GM23338 (cell line): ENCODE measurements around the gene ACOX3. TPM values are rescaled to one million over a fixed set of nuclear protein-coding genes. Genes with fewer than 3 reads are reported as not detected.

Experiments
- ATAC-seq: fragments of 200-7000 bp; cut with Tn5 transposase; 3 replicates; pipeline ENCODE4 v1.9.1; 2020
- DNase-seq: peaks from one replicate; pipeline ENCODE4 v3.0.0-alpha.2; 2015; ENCODE audit warnings: low spot score
- H2AFZ ChIP-seq: fragments of 200-600 bp; sonication (generic); 2 replicates; pipeline ENCODE4 v1.8.0; 2016; ENCODE audit warnings: antibody characterized with exemption, mild to moderate bottlenecking, moderate library complexity
- H3F3A ChIP-seq: fragments of 200-600 bp; sonication (generic); replicated peaks from 2 replicates; pipeline ENCODE4 v1.8.0; 2017; ENCODE audit warnings: antibody characterized with exemption, mixed run types, low read depth
- H3K27ac ChIP-seq: fragments of 200-600 bp; sonication (generic); 2 replicates; pipeline ENCODE4 v1.6.1; 2016; ENCODE audit warnings: low read depth
- H3K27me3 ChIP-seq: fragments of 200-600 bp; sonication (generic); 2 replicates; pipeline ENCODE4 v1.8.0; 2016; ENCODE audit warnings: mild to moderate bottlenecking, mixed run types, moderate library complexity; ENCODE audit not compliant: insufficient read depth
- H3K36me3 ChIP-seq: fragments of 200-600 bp; sonication (generic); 2 replicates; pipeline ENCODE4 v1.8.0; 2016; ENCODE audit warnings: mild to moderate bottlenecking; ENCODE audit not compliant: insufficient read depth
- H3K4me1 ChIP-seq: fragments of 200-600 bp; sonication (generic); 2 replicates; pipeline ENCODE4 v1.8.0; 2016; ENCODE audit warnings: mild to moderate bottlenecking, moderate library complexity; ENCODE audit not compliant: insufficient read depth
- H3K4me2 ChIP-seq: fragments of 200-600 bp; sonication (generic); 2 replicates; pipeline ENCODE4 v1.7.1; 2017; ENCODE audit warnings: mixed run types
- H3K4me3 ChIP-seq: fragments of 200-600 bp; sonication (generic); 2 replicates; pipeline ENCODE4 v1.6.1; 2016; ENCODE audit warnings: mixed run types
- H3K79me2 ChIP-seq: fragments of 200-600 bp; sonication (generic); replicated peaks from 2 replicates; pipeline ENCODE4 v1.8.0; 2017; ENCODE audit warnings: mild to moderate bottlenecking; ENCODE audit not compliant: insufficient read depth
- H3K9me2 ChIP-seq: fragments of 200-600 bp; sonication (generic); 2 replicates; pipeline ENCODE4 v1.8.0; 2017; ENCODE audit not compliant: insufficient read depth
- H4K20me1 ChIP-seq: fragments of 200-600 bp; sonication (generic); replicated peaks from 2 replicates; pipeline ENCODE4 v1.8.0; 2017; ENCODE audit warnings: mild to moderate bottlenecking; ENCODE audit not compliant: insufficient read depth
- H3K27ac Mint-ChIP-seq: 2 replicates; pipeline ENCODE4 v1.8.0; 2020; ENCODE audit warnings: inconsistent platforms, mild to moderate bottlenecking, moderate library complexity, mixed read lengths
- H3K27me3 Mint-ChIP-seq: 3 replicates; pipeline ENCODE4 v1.8.0; 2022; ENCODE audit warnings: low read depth, mild to moderate bottlenecking, moderate library complexity, mixed read lengths, inconsistent platforms; ENCODE audit not compliant: insufficient read depth, poor library complexity
- H3K36me3 Mint-ChIP-seq: 3 replicates; pipeline ENCODE4 v1.8.0; 2021; ENCODE audit warnings: low read depth, mild to moderate bottlenecking, inconsistent platforms, moderate library complexity, mixed read lengths
- H3K4me1 Mint-ChIP-seq: 3 replicates; pipeline ENCODE4 v1.8.0; 2020; ENCODE audit warnings: mild to moderate bottlenecking, inconsistent platforms, mixed read lengths
- H3K4me3 Mint-ChIP-seq: 3 replicates; pipeline ENCODE4 v1.8.0; 2021; ENCODE audit warnings: moderate library complexity, mild to moderate bottlenecking, inconsistent platforms, mixed read lengths
- H3K9me3 Mint-ChIP-seq: 3 replicates; pipeline ENCODE4 v1.8.0; 2020; ENCODE audit warnings: moderate library complexity, mild to moderate bottlenecking, inconsistent platforms, mixed read lengths
- CREB1 ChIP-seq: fragments of 250-450 bp; sonication (Bioruptor Pico); IDR thresholded peaks from 2 replicates; pipeline ENCODE4 v1.5.0; 2020; ENCODE audit warnings: low read depth, mild to moderate bottlenecking, moderate library complexity
- NANOG ChIP-seq: IDR thresholded peaks from 2 replicates; pipeline ENCODE4 v1.6.1; 2016; ENCODE audit warnings: antibody characterized with exemption, borderline replicate concordance
- POLR2AphosphoS5 ChIP-seq: IDR thresholded peaks from 2 replicates; pipeline ENCODE4 v1.6.1; 2016; ENCODE audit warnings: antibody characterized with exemption, low read depth
- ZNF114 ChIP-seq: fragments of 250-450 bp; sonication (Bioruptor Pico); IDR thresholded peaks from 2 replicates; pipeline ENCODE4 v1.5.0; 2020; ENCODE audit warnings: mild to moderate bottlenecking, moderate library complexity
- polyA plus RNA-seq: library from polyadenylated mRNA; unstranded; fragments of >200 nt; fragmentation: Nextera tagmentation; extraction: Ambion mirVana; gene quantifications from 2 replicates; pipeline ENCODE4 v1.2.1, GENCODE V29; 2016
- total RNA-seq: library from RNA; depleted of rRNA; stranded (reverse); fragments of >200 nt; shearing (Covaris generic); gene quantifications from 2 replicates; pipeline ENCODE4 v1.2.3, GENCODE V29; 2014
- TF ChIP-seq, protein P1 (sequence below), 2 experiments: fragments of 200-600 bp in 1 of 2; sonication (generic) in 1 of 2; conservative IDR thresholded peaks; 2 replicates each; pipeline versions ENCODE4 v1.5.1 to v1.6.1; 2016 to 2017; ENCODE audit warnings: antibody characterized with exemption in 2 of 2, low read depth in 2 of 2, mild to moderate bottlenecking in 2 of 2, moderate library complexity in 1 of 2
- TF ChIP-seq, protein P2 (sequence below): IDR thresholded peaks from 2 replicates; pipeline ENCODE4 v1.6.1; 2016; ENCODE audit warnings: antibody characterized with exemption
- TF ChIP-seq, protein P3 (sequence below): IDR thresholded peaks from one replicate; pipeline ENCODE4 v1.6.1; 2018; ENCODE audit warnings: antibody characterized with exemption; ENCODE audit not compliant: unreplicated experiment

The ACOX3 gene
- total and polyA plus RNA-seq, 2 experiments from 2014 or later = 6.4 to 17.2 TPM

DNA sequence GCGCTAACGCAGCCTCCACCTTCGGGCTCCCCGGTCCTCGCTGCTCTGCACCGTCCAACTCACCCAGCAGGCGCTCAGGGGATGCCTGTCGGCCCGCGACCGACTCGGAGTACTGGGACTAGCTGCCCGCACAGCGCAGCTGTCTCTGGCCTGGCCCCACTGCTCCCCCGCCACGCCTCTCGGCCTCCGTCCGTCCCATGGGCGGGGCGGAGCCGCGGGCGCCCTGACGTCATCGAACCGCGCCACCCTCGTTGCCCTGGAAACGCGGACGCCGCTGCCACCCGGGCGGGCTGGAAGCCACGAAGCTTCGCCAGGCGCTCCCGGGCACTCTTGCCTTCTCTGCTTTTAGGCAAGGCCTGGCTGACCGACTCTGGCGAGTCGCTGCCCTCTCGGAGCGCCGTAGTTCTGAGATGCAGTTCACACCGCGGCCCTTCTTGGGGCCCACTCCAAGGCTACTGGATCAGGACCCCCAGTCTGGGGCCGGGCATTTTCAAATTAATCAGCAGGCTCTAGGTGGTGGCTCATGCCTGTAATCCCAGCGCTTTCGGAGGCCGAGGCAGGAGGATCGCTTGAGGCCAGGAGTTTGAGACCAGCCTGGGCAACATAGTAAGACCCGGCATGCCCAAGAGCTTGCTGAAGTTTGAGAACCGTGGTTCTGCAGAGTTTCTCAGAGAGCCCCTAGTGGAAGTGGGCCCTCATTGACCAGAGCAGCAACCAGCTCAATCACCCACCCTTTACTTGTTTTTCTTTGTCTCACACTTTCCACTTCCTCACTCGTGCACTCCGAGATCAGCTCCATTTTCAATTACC is 12.0 kb downstream of the ACOX3 start:
- peak overlapping the region; percentile 89 for H3K4me3 Mint-ChIP-seq
- Histone ChIP-seq H3K27me3 (no peaks in the 10 kb centered on the region), H3K36me3 (no peaks in the 10 kb centered on the region), H3K4me3 (peak overlapping the region; percentile 83), H2AFZ (peak overlapping the region; percentile 94), H4K20me1 (no peaks in the 10 kb centered on the region), H3K4me2 (peak overlapping the region; percentile 96), H3K4me1 (no peaks in the 10 kb centered on the region), H3K79me2 (no peaks in the 10 kb centered on the region), H3K9me2 (no peaks in the 10 kb centered on the region), H3F3A (no peaks in the 10 kb centered on the region), H3K27ac (no peak overlapping the region)
- ATAC-seq (peak; percentile 98), DNase-seq (peak; percentile 91)
- TF ChIP-seq NANOG = no peak
- peak; percentile 78 for TF ChIP-seq POLR2AphosphoS5
- peak; percentile 98 for TF ChIP-seq CREB1 (CRISPR knock-in tag)
- TF ChIP-seq, protein P1, sequence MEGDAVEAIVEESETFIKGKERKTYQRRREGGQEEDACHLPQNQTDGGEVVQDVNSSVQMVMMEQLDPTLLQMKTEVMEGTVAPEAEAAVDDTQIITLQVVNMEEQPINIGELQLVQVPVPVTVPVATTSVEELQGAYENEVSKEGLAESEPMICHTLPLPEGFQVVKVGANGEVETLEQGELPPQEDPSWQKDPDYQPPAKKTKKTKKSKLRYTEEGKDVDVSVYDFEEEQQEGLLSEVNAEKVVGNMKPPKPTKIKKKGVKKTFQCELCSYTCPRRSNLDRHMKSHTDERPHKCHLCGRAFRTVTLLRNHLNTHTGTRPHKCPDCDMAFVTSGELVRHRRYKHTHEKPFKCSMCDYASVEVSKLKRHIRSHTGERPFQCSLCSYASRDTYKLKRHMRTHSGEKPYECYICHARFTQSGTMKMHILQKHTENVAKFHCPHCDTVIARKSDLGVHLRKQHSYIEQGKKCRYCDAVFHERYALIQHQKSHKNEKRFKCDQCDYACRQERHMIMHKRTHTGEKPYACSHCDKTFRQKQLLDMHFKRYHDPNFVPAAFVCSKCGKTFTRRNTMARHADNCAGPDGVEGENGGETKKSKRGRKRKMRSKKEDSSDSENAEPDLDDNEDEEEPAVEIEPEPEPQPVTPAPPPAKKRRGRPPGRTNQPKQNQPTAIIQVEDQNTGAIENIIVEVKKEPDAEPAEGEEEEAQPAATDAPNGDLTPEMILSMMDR (conservative IDR thresholded peaks at IDR 0.05; ENCODE audit: low read depth in 2 of 2) = peak; percentile 16 to 43; a peak in 3 of 4 replicates
- peaks cover 14% of the 10 kb centered on the region for H3K27me3 Mint-ChIP-seq
- H3K36me3 Mint-ChIP-seq = no peaks in the 10 kb centered on the region; the same call in 2 of the 3 replicates
- no peak overlapping the region for H3K27ac Mint-ChIP-seq
- H3K9me3 Mint-ChIP-seq = no peaks in the 10 kb centered on the region
- H3K4me1 Mint-ChIP-seq = peaks cover 15% of the 10 kb centered on the region

DNA sequence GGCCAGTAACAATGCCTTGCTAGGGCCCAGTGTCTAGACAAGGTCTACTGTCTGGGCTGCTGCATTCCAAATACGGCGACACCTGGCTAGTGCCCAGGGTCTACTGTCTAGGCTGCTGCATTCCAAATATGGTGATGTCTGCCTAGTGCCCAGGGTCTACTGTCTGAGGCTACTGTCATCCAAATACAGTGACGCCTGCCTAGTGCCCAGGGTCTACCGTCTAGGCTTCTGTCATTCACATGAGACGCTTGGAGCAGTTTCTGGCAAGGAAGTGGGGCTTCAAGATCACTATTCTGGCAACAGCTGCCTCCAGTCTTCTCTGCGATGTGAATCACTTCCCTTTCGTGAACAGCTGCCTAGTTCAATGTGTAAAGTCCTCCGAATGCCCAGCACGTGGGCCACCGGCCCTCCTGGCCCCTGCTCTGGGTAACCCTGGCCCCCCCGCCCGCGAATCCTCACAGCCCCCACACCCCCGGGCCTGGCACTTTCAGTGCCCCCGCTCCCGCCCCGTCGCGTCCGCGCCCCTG is 12.7 kb downstream of the ACOX3 start:
- Histone ChIP-seq H3F3A (no peaks in the 10 kb centered on the region), H3K4me1 (no peaks in the 10 kb centered on the region), H2AFZ (peak overlapping the region; percentile 52; the same call in 1 of the 2 replicates), H3K4me2 (peak overlapping the region; percentile 96), H4K20me1 (no peaks in the 10 kb centered on the region), H3K27ac (no peak overlapping the region), H3K27me3 (no peaks in the 10 kb centered on the region), H3K4me3 (peak overlapping the region; percentile 83), H3K79me2 (no peaks in the 10 kb centered on the region), H3K9me2 (no peaks in the 10 kb centered on the region), H3K36me3 (no peaks in the 10 kb centered on the region)
- Mint-ChIP-seq H3K36me3 (no peaks in the 10 kb centered on the region; the same call in 2 of the 3 replicates), H3K4me1 (peaks cover 15% of the 10 kb centered on the region), H3K9me3 (no peaks in the 10 kb centered on the region), H3K27me3 (peaks cover 16% of the 10 kb centered on the region), H3K27ac (no peak overlapping the region), H3K4me3 (peak overlapping the region; percentile 89)
- DNase-seq (peak; percentile 32), ATAC-seq (peak; percentile 32)
- TF ChIP-seq, protein P2, sequence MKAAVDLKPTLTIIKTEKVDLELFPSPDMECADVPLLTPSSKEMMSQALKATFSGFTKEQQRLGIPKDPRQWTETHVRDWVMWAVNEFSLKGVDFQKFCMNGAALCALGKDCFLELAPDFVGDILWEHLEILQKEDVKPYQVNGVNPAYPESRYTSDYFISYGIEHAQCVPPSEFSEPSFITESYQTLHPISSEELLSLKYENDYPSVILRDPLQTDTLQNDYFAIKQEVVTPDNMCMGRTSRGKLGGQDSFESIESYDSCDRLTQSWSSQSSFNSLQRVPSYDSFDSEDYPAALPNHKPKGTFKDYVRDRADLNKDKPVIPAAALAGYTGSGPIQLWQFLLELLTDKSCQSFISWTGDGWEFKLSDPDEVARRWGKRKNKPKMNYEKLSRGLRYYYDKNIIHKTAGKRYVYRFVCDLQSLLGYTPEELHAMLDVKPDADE = no peak
- TF ChIP-seq, protein P3, sequence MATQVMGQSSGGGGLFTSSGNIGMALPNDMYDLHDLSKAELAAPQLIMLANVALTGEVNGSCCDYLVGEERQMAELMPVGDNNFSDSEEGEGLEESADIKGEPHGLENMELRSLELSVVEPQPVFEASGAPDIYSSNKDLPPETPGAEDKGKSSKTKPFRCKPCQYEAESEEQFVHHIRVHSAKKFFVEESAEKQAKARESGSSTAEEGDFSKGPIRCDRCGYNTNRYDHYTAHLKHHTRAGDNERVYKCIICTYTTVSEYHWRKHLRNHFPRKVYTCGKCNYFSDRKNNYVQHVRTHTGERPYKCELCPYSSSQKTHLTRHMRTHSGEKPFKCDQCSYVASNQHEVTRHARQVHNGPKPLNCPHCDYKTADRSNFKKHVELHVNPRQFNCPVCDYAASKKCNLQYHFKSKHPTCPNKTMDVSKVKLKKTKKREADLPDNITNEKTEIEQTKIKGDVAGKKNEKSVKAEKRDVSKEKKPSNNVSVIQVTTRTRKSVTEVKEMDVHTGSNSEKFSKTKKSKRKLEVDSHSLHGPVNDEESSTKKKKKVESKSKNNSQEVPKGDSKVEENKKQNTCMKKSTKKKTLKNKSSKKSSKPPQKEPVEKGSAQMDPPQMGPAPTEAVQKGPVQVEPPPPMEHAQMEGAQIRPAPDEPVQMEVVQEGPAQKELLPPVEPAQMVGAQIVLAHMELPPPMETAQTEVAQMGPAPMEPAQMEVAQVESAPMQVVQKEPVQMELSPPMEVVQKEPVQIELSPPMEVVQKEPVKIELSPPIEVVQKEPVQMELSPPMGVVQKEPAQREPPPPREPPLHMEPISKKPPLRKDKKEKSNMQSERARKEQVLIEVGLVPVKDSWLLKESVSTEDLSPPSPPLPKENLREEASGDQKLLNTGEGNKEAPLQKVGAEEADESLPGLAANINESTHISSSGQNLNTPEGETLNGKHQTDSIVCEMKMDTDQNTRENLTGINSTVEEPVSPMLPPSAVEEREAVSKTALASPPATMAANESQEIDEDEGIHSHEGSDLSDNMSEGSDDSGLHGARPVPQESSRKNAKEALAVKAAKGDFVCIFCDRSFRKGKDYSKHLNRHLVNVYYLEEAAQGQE = no peak
- no peak for TF ChIP-seq ZNF114 (CRISPR knock-in tag)
